Smooth muscle cell (in vitro differentiated cells): ENCODE results near the gene UBE2M. TPM values are rescaled to one million over a fixed set of nuclear protein-coding genes. Genes with fewer than 3 reads are reported as not detected.

Experiments used
- DNase-seq: peaks from one replicate; lab custom pipeline; 2025; ENCODE audit not compliant: unreplicated experiment; lab: John Stamatoyannopoulos, UW
- H2AFZ ChIP-seq: fragments of 200-600 bp; sonication (generic); 2 replicates; pipeline ENCODE4 v1.6.0; 2016; ENCODE audit warnings: antibody characterized with exemption, low read depth, mild to moderate bottlenecking
- H3F3A ChIP-seq: fragments of 200-600 bp; sonication (generic); 2 replicates; pipeline ENCODE4 v1.6.0; 2017; ENCODE audit warnings: antibody characterized with exemption, low read depth
- H3K27ac ChIP-seq: fragments of 200-600 bp; sonication (generic); 2 replicates; pipeline ENCODE4 v1.5.1; 2016; ENCODE audit warnings: low read depth, mild to moderate bottlenecking
- H3K27me3 ChIP-seq: fragments of 200-600 bp; sonication (generic); 2 replicates; pipeline ENCODE4 v1.6.1; 2016; ENCODE audit warnings: low read depth, mild to moderate bottlenecking
- H3K36me3 ChIP-seq: fragments of 200-600 bp; sonication (generic); 2 replicates; pipeline ENCODE4 v1.5.1; 2016; ENCODE audit warnings: low read depth
- H3K4me1 ChIP-seq: fragments of 200-600 bp; sonication (generic); 2 replicates; pipeline ENCODE4 v1.5.1; 2016; ENCODE audit warnings: low read depth
- H3K4me2 ChIP-seq: fragments of 200-600 bp; sonication (generic); 2 replicates; pipeline ENCODE4 v1.6.0; 2016; ENCODE audit warnings: mild to moderate bottlenecking
- H3K4me3 ChIP-seq: fragments of 200-600 bp; sonication (generic); 2 replicates; pipeline ENCODE4 v1.5.1; 2016; ENCODE audit warnings: mild to moderate bottlenecking
- H3K79me2 ChIP-seq: fragments of 200-600 bp; sonication (generic); 2 replicates; pipeline ENCODE4 v1.6.0; 2016; ENCODE audit warnings: low read depth, mild to moderate bottlenecking
- H3K9ac ChIP-seq: fragments of 200-600 bp; sonication (generic); 2 replicates; pipeline ENCODE4 v1.6.0; 2016; ENCODE audit warnings: low read depth
- H3K9me3 ChIP-seq: fragments of 200-600 bp; sonication (generic); replicated peaks from 2 replicates; pipeline ENCODE4 v1.5.1; 2016; ENCODE audit warnings: low read depth
- H4K20me1 ChIP-seq: fragments of 200-600 bp; sonication (generic); 2 replicates; pipeline ENCODE4 v1.6.0; 2016; ENCODE audit warnings: low read depth
- CTCF ChIP-seq: fragments of 200-600 bp; sonication (generic); IDR thresholded peaks from 2 replicates; pipeline ENCODE4 v1.5.1; 2017; ENCODE audit warnings: borderline replicate concordance, mild to moderate bottlenecking, antibody characterized with exemption; ENCODE audit not compliant: insufficient read depth, poor library complexity, severe bottlenecking
- WGBS: methylation state at CpG from one replicate; pipeline ENCODE4 v1.1.7; 2016; ENCODE audit warnings: low lambda C conversion rate; 5-methylcytosine and 5-hydroxymethylcytosine counted together
- polyA plus RNA-seq: library from polyadenylated mRNA; unstranded; fragments of >200 nt; fragmentation: Nextera tagmentation; extraction: Ambion mirVana; gene quantifications from 2 replicates; pipeline ENCODE4 v1.2.1, GENCODE V29; 2016
- total RNA-seq: library from RNA; depleted of rRNA; stranded (reverse); fragments of >200 nt; gene quantifications from 2 replicates; pipeline ENCODE4 v1.2.3, GENCODE V29; 2014

Gene UBE2M
- total and polyA plus RNA-seq, 2 experiments from 2014 or later = 45.9 to 118 TPM

DNA sequence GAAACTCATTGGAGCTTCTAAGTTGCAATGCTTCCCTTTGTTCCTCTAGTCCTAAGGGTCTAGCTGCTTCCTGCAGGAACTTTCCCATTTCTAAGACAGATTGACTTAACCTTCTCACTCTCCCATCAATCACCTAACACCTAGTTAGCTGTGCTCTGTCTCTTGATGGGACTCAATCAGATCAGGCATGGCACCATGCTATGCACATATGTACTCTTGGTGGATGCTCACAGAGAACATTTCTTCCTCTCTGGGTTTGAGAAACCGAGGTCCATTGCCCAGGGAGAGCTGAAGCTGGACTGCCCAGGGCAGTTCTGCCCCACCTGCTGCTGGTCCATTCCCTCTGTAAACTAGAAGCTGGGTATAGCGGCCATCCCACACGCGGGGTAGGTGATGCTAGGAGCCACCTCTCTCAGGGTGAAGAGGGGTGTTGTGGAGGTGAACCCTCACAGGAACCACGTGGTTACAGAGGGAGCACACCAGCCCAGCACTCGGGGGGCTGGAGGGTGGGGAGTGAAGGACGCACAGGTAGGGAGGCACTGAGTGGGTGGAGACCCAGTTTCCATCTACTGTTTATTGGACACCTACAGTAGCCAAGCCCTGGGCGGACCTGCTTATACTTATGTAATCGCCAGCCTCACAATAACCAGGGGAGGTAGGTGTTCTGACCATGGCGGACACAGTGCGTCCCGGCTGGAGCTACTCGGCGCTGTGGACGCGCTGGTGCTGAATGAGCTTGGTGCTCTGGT lies 3.1 kb upstream of the UBE2M start:
- no peak overlapping the region for H3K9ac ChIP-seq
- peaks cover 12% of the 10 kb centered on the region for H3F3A ChIP-seq
- DNase-seq = no peak
- H3K36me3 ChIP-seq = no peaks in the 10 kb centered on the region
- no peak overlapping the region for H2AFZ ChIP-seq
- H3K4me3 ChIP-seq = no peak overlapping the region
- no peaks in the 10 kb centered on the region for H3K27me3 ChIP-seq
- WGBS = 95% methylated on average over 16 of the region's 16 CpGs
- H3K4me1 ChIP-seq = peaks cover 17% of the 10 kb centered on the region
- H3K79me2 ChIP-seq = peaks cover 15% of the 10 kb centered on the region
- TF ChIP-seq CTCF = no peak
- peaks cover 20% of the 10 kb centered on the region for H4K20me1 ChIP-seq
- no peaks in the 10 kb centered on the region for H3K9me3 ChIP-seq
- H3K27ac ChIP-seq = no peak overlapping the region
- H3K4me2 ChIP-seq = no peak overlapping the region

GRCh38 chr19:58560921-58561320 lies 2.5 kb upstream of the UBE2M start:
- no peak overlapping the region for H2AFZ ChIP-seq
- no peak overlapping the region for H3K27ac ChIP-seq
- H3K4me2 ChIP-seq = no peak overlapping the region
- no peak overlapping the region for H3K9ac ChIP-seq
- peaks cover 17% of the 10 kb centered on the region for H3F3A ChIP-seq
- no peaks in the 10 kb centered on the region for H3K9me3 ChIP-seq
- H3K27me3 ChIP-seq = no peaks in the 10 kb centered on the region
- TF ChIP-seq CTCF = no peak
- no peaks in the 10 kb centered on the region for H3K36me3 ChIP-seq
- H3K4me3 ChIP-seq = no peak overlapping the region
- H4K20me1 ChIP-seq = peaks cover 20% of the 10 kb centered on the region
- H3K4me1 ChIP-seq = peaks cover 17% of the 10 kb centered on the region
- peaks cover 22% of the 10 kb centered on the region for H3K79me2 ChIP-seq
- DNase-seq = no peak

DNA sequence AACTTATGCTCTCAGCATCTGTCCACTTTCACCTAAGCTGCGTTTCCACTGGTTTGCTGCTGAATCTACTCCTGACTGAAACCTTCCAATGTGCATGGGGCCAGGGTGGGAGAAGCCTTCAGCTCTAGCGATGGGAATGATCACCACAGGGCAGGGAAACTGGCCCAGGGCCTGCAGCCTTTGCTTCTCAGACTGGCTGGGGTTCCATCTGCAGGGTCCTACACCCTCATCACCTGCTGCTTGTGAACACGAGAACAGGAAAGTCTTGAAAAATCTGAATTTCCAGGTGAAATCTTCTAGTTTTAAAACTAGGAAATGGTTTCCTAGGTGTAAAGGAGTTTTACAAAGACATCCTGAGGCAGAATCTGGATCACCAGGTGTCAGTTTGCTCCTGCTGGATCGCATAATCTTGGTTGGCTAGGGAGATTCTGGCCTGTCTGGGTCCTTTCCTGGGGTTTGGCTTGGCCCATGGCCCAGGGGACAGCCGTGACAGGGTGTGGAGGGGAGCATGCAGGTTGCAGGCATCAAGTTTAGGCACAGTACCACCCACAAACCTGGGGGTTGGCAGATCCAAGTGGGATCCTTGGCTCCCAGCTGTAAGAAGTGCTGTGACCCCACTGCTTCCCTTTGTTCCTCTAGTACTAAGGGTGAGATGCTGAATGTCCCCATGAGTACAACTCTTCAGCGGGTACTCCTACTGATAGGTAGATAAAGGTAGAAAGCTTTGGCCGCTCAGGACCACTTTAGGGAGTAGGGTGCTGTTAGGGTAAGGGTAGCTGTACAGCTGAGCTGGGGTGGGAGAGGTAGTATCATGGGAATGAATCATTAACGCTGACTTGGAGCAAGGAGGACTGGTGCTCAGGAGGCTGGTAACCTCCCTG lies 1.8 kb upstream of the UBE2M start:
- Histone ChIP-seq H2AFZ (no peak overlapping the region), H3K36me3 (no peaks in the 10 kb centered on the region), H3K9ac (peak overlapping the region; percentile 34), H3K79me2 (peaks cover 27% of the 10 kb centered on the region), H3K27me3 (no peaks in the 10 kb centered on the region), H4K20me1 (peaks cover 20% of the 10 kb centered on the region), H3F3A (peaks cover 17% of the 10 kb centered on the region), H3K4me2 (peak overlapping the region; percentile 94), H3K4me1 (peaks cover 17% of the 10 kb centered on the region), H3K27ac (peak overlapping the region; percentile 98), H3K4me3 (peak overlapping the region; percentile 62), H3K9me3 (no peaks in the 10 kb centered on the region)
- TF ChIP-seq CTCF = no peak
- DNase-seq = no peak
- 93% methylated on average over 8 of the region's 8 CpGs for WGBS
